HUES48 (cell line): Measurements from ENCODE around the gene KIAA1328.
"Not testable (repeated sequence)": the region's sequence is repeated elsewhere in the genome, so short reads cannot be mapped to it uniquely, and the experiment has no call there.

Source experiments
- H3K27ac ChIP-seq: one replicate; pipeline ENCODE4 v1.7.0; 2013; ENCODE audit warnings: low read depth, low read length, inconsistent platforms
- H3K27me3 ChIP-seq: 2 replicates; pipeline ENCODE4 v1.6.1; 2013; ENCODE audit warnings: mild to moderate bottlenecking, low read length; ENCODE audit not compliant: control insufficient read depth, insufficient read depth
- H3K36me3 ChIP-seq: 2 replicates; pipeline ENCODE4 v1.6.1; 2013; ENCODE audit warnings: low read length; ENCODE audit not compliant: control insufficient read depth, insufficient read depth
- H3K4me1 ChIP-seq: 2 replicates; pipeline ENCODE4 v1.6.1; 2013; ENCODE audit warnings: mild to moderate bottlenecking, low read length; ENCODE audit not compliant: control insufficient read depth, insufficient read depth
- H3K4me3 ChIP-seq: 2 replicates; pipeline ENCODE4 v1.5.1; 2013; ENCODE audit warnings: mild to moderate bottlenecking, low read depth, low read length
- H3K9ac ChIP-seq: 2 replicates; pipeline ENCODE4 v1.6.1; 2013; ENCODE audit warnings: mild to moderate bottlenecking, low read depth, low read length, moderate library complexity
- H3K9me3 ChIP-seq: 2 replicates; pipeline ENCODE4 v1.6.1; 2013; ENCODE audit warnings: low read length; ENCODE audit not compliant: control insufficient read depth, insufficient read depth

Gene KIAA1328

GRCh38 chr18:36811430-36811829, 17.5 kb upstream of the KIAA1328 start:
- H3K4me1 ChIP-seq = no peaks in the 10 kb centered on the region
- H3K27ac ChIP-seq = no peak overlapping the region
- H3K9ac ChIP-seq = no peak overlapping the region
- no peaks in the 10 kb centered on the region for H3K27me3 ChIP-seq
- H3K36me3 ChIP-seq = peaks cover 63% of the 10 kb centered on the region
- no peak overlapping the region for H3K4me3 ChIP-seq
- H3K9me3 ChIP-seq = no peaks in the 10 kb centered on the region

- Histone ChIP-seq H3K27ac (no peak overlapping the region), H3K27me3 (no peaks in the 10 kb centered on the region), H3K9ac (no peak overlapping the region), H3K4me3 (no peak overlapping the region), H3K4me1 (no peaks in the 10 kb centered on the region), H3K36me3 (peaks cover 64% of the 10 kb centered on the region), H3K9me3 (no peaks in the 10 kb centered on the region)
These were observed 17.0 kb upstream of the KIAA1328 start for GRCh38 chr18:36811955-36812354.

- no peaks in the 10 kb centered on the region for H3K27me3 ChIP-seq
- no peak overlapping the region for H3K9ac ChIP-seq
- peaks cover 64% of the 10 kb centered on the region for H3K36me3 ChIP-seq
- no peaks in the 10 kb centered on the region for H3K9me3 ChIP-seq
- H3K4me3 ChIP-seq = no peak overlapping the region
- H3K4me1 ChIP-seq = no peaks in the 10 kb centered on the region
- no peak overlapping the region for H3K27ac ChIP-seq
These were observed 16.2 kb upstream of the KIAA1328 start for GRCh38 chr18:36812678-36813077.

- H3K36me3 ChIP-seq = peaks cover 65% of the 10 kb centered on the region
- no peaks in the 10 kb centered on the region for H3K4me1 ChIP-seq
- no peaks in the 10 kb centered on the region for H3K27me3 ChIP-seq
- H3K4me3 ChIP-seq = no peak overlapping the region
- H3K9ac ChIP-seq = no peak overlapping the region
- H3K9me3 ChIP-seq = no peaks in the 10 kb centered on the region
- H3K27ac ChIP-seq = no peak overlapping the region
These were observed 15.7 kb upstream of the KIAA1328 start for GRCh38 chr18:36813101-36813775.

GRCh38 chr18:36813824-36814223, 15.1 kb upstream of the KIAA1328 start:
- Histone ChIP-seq H3K36me3 (peaks cover 71% of the 10 kb centered on the region), H3K4me3 (no peak overlapping the region), H3K9ac (no peak overlapping the region)

GRCh38 chr18:36814994-36815393, 13.9 kb upstream of the KIAA1328 start:
- Histone ChIP-seq H3K27ac (no peak overlapping the region), H3K27me3 (no peaks in the 10 kb centered on the region), H3K9ac (no peak overlapping the region), H3K9me3 (no peaks in the 10 kb centered on the region), H3K4me1 (no peaks in the 10 kb centered on the region), H3K4me3 (no peak overlapping the region), H3K36me3 (peaks cover 74% of the 10 kb centered on the region)

More at GRCh38 chr18:36813824-36814223, 15.1 kb upstream of the KIAA1328 start:
- Histone ChIP-seq H3K4me1 (no peaks in the 10 kb centered on the region), H3K27me3 (no peaks in the 10 kb centered on the region), H3K9me3 (no peaks in the 10 kb centered on the region), H3K27ac (no peak overlapping the region)

- not testable (repeated sequence) for H3K9ac ChIP-seq, H3K9me3 ChIP-seq, H3K27me3 ChIP-seq, H3K4me3 ChIP-seq, H3K27ac ChIP-seq, H3K4me1 ChIP-seq
- peaks cover 72% of the 10 kb centered on the region for H3K36me3 ChIP-seq
These were observed 12.8 kb upstream of the KIAA1328 start for GRCh38 chr18:36816096-36816495.

- no peak overlapping the region for H3K9ac ChIP-seq
- peaks cover 78% of the 10 kb centered on the region for H3K36me3 ChIP-seq
- no peaks in the 10 kb centered on the region for H3K9me3 ChIP-seq
- H3K4me1 ChIP-seq = no peaks in the 10 kb centered on the region
- no peak overlapping the region for H3K4me3 ChIP-seq
- no peak overlapping the region for H3K27ac ChIP-seq
- H3K27me3 ChIP-seq = no peaks in the 10 kb centered on the region
These were observed 11.9 kb upstream of the KIAA1328 start for GRCh38 chr18:36817039-36817438.

- H3K27ac ChIP-seq = no peak overlapping the region
- no peaks in the 10 kb centered on the region for H3K27me3 ChIP-seq
- H3K9ac ChIP-seq = no peak overlapping the region
- H3K9me3 ChIP-seq = no peaks in the 10 kb centered on the region
- peaks cover 68% of the 10 kb centered on the region for H3K36me3 ChIP-seq
- no peaks in the 10 kb centered on the region for H3K4me1 ChIP-seq
- H3K4me3 ChIP-seq = no peak overlapping the region
These were observed 10.3 kb upstream of the KIAA1328 start for GRCh38 chr18:36818652-36819051.

- H3K36me3 ChIP-seq = peaks cover 63% of the 10 kb centered on the region
- H3K9ac ChIP-seq = no peak overlapping the region
- no peaks in the 10 kb centered on the region for H3K9me3 ChIP-seq
- no peaks in the 10 kb centered on the region for H3K27me3 ChIP-seq
- H3K27ac ChIP-seq = no peak overlapping the region
- no peak overlapping the region for H3K4me3 ChIP-seq
- no peaks in the 10 kb centered on the region for H3K4me1 ChIP-seq
These were observed 9.3 kb upstream of the KIAA1328 start for GRCh38 chr18:36819621-36820020.

GRCh38 chr18:36821681-36822080, 7.2 kb upstream of the KIAA1328 start:
- no peaks in the 10 kb centered on the region for H3K27me3 ChIP-seq
- no peak overlapping the region for H3K9ac ChIP-seq
- H3K36me3 ChIP-seq = peaks cover 49% of the 10 kb centered on the region
- no peak overlapping the region for H3K4me3 ChIP-seq
- no peaks in the 10 kb centered on the region for H3K9me3 ChIP-seq
- no peak overlapping the region for H3K27ac ChIP-seq
- no peaks in the 10 kb centered on the region for H3K4me1 ChIP-seq
